WTC11 (cell line): ENCODE measurements around the gene ANKMY2.

Source experiments
- JUN ChIP-seq: sonication (generic); formaldehyde crosslinking; IDR thresholded peaks from 2 replicates; pipeline ENCODE4 v1.8.0; 2023; ENCODE audit warnings: mild to moderate bottlenecking, missing genetic modification reagents
- TF ChIP-seq, protein P1 (sequence below): fragments of 200-600 bp; IDR thresholded peaks from 2 replicates; pipeline ENCODE4 v1.8.0; 2022; ENCODE audit warnings: antibody characterized with exemption
- TF ChIP-seq, protein P2 (sequence below): sonication (generic); formaldehyde crosslinking; IDR thresholded peaks from 2 replicates; pipeline ENCODE4 v1.8.1; 2023; ENCODE audit warnings: mild to moderate bottlenecking, missing genetic modification reagents, borderline replicate concordance
- TF ChIP-seq, protein P3 (sequence below): sonication (generic); formaldehyde crosslinking; IDR thresholded peaks from 2 replicates; pipeline ENCODE4 v1.8.0; 2022; ENCODE audit warnings: mild to moderate bottlenecking, missing genetic modification reagents

DNA sequence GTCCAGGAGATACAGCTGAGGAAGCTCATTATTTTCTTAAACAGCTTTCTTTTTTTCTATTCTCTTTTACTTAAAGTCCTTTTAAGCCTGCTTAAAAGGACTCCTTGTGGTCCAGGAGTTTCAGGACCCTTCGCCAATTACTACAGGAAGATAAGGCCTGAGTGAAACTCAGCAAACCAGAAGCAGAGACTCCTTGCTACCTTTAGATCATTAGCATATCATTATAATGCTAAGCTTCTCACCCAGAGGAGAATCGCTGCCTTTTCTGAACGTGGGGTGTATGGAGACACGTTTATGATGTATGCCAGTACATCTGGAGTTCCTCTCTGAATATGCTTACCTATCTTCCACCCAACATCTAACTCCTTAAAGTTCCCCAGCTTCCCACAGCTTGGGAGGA, 47.5 kb downstream of the ANKMY2 start:
- TF ChIP-seq, protein P1, sequence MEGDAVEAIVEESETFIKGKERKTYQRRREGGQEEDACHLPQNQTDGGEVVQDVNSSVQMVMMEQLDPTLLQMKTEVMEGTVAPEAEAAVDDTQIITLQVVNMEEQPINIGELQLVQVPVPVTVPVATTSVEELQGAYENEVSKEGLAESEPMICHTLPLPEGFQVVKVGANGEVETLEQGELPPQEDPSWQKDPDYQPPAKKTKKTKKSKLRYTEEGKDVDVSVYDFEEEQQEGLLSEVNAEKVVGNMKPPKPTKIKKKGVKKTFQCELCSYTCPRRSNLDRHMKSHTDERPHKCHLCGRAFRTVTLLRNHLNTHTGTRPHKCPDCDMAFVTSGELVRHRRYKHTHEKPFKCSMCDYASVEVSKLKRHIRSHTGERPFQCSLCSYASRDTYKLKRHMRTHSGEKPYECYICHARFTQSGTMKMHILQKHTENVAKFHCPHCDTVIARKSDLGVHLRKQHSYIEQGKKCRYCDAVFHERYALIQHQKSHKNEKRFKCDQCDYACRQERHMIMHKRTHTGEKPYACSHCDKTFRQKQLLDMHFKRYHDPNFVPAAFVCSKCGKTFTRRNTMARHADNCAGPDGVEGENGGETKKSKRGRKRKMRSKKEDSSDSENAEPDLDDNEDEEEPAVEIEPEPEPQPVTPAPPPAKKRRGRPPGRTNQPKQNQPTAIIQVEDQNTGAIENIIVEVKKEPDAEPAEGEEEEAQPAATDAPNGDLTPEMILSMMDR = no peak
- no peak for TF ChIP-seq JUN (CRISPR knock-in tag)
- TF ChIP-seq, protein P2, sequence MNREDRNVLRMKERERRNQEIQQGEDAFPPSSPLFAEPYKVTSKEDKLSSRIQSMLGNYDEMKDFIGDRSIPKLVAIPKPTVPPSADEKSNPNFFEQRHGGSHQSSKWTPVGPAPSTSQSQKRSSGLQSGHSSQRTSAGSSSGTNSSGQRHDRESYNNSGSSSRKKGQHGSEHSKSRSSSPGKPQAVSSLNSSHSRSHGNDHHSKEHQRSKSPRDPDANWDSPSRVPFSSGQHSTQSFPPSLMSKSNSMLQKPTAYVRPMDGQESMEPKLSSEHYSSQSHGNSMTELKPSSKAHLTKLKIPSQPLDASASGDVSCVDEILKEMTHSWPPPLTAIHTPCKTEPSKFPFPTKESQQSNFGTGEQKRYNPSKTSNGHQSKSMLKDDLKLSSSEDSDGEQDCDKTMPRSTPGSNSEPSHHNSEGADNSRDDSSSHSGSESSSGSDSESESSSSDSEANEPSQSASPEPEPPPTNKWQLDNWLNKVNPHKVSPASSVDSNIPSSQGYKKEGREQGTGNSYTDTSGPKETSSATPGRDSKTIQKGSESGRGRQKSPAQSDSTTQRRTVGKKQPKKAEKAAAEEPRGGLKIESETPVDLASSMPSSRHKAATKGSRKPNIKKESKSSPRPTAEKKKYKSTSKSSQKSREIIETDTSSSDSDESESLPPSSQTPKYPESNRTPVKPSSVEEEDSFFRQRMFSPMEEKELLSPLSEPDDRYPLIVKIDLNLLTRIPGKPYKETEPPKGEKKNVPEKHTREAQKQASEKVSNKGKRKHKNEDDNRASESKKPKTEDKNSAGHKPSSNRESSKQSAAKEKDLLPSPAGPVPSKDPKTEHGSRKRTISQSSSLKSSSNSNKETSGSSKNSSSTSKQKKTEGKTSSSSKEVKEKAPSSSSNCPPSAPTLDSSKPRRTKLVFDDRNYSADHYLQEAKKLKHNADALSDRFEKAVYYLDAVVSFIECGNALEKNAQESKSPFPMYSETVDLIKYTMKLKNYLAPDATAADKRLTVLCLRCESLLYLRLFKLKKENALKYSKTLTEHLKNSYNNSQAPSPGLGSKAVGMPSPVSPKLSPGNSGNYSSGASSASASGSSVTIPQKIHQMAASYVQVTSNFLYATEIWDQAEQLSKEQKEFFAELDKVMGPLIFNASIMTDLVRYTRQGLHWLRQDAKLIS = no peak
- TF ChIP-seq, protein P3, sequence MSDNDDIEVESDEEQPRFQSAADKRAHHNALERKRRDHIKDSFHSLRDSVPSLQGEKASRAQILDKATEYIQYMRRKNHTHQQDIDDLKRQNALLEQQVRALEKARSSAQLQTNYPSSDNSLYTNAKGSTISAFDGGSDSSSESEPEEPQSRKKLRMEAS (CRISPR knock-in tag) = no peak
